HUES64 (cell line): ENCODE data around the gene PINLYP.
A peak's percentile ranks its signal among the peaks of the same experiment; 100 is the strongest.

Experiments used
- H3K27ac ChIP-seq: 2 replicates; pipeline ENCODE4 v1.7.0; 2013; ENCODE audit warnings: low read depth, low read length, inconsistent platforms
- H3K27me3 ChIP-seq: 2 replicates; pipeline ENCODE4 v1.6.1; 2013; ENCODE audit warnings: mild to moderate bottlenecking, low read length; ENCODE audit not compliant: insufficient read depth
- H3K36me3 ChIP-seq: 2 replicates; pipeline ENCODE4 v1.6.1; 2013; ENCODE audit warnings: mild to moderate bottlenecking, low read length; ENCODE audit not compliant: insufficient read depth
- H3K4me1 ChIP-seq: 2 replicates; pipeline ENCODE4 v1.6.1; 2013; ENCODE audit warnings: mild to moderate bottlenecking, low read length, moderate library complexity; ENCODE audit not compliant: insufficient read depth
- H3K4me3 ChIP-seq: 2 replicates; pipeline ENCODE4 v1.5.1; 2013; ENCODE audit warnings: mild to moderate bottlenecking, low read length, moderate library complexity
- H3K9ac ChIP-seq: 2 replicates; pipeline ENCODE4 v1.6.1; 2013; ENCODE audit warnings: mild to moderate bottlenecking, low read depth, low read length
- H3K9me3 ChIP-seq: 2 replicates; pipeline ENCODE4 v1.6.1; 2013; ENCODE audit warnings: low read depth, low read length; ENCODE audit not compliant: insufficient read depth
- WGBS: fragments of 150-250, 120-280 bp; methylation state at CpG from one replicate; pipeline ENCODE4 v1.1.7; 2013; ENCODE audit warnings: missing lambda C conversion rate; 5-methylcytosine and 5-hydroxymethylcytosine counted together

PINLYP gene

DNA sequence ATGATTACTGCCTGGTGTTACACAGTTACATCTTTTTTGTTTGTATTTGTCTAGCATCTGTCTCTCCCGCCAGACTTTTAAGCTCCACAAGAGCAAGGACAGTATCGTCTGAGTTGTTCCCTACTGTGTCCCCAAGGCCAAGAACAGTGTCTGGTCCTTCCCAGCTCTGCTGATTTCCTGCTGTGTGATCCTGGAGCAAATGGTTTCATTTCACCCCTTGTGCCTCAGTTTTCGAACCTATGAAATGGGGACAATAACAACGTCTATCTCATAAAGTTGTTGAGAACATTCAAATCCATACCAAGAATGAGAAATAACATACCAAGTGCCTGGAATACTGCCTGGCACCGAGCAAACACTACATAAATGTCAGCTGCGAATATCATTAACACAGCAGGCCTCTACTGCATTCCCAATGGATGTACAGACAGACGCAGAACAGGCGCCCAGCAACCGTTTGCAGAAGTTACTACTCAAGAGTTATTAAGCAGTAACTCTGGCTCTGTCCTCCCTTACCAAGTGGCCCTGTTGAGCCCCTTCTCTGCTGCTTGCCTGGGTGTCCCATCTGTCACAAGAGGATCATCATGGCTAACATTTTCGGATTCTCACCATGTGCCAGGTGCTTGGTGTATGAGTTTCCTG is 11.7 kb upstream of the PINLYP start:
- 84% methylated on average over 10 of the region's 10 CpGs for WGBS
- Histone ChIP-seq H3K27me3 (no peaks in the 10 kb centered on the region), H3K4me1 (no peaks in the 10 kb centered on the region), H3K9ac (no peak overlapping the region), H3K9me3 (no peaks in the 10 kb centered on the region), H3K36me3 (peaks cover 20% of the 10 kb centered on the region; the same call in 1 of the 2 replicates), H3K4me3 (no peak overlapping the region), H3K27ac (no peak overlapping the region)

DNA sequence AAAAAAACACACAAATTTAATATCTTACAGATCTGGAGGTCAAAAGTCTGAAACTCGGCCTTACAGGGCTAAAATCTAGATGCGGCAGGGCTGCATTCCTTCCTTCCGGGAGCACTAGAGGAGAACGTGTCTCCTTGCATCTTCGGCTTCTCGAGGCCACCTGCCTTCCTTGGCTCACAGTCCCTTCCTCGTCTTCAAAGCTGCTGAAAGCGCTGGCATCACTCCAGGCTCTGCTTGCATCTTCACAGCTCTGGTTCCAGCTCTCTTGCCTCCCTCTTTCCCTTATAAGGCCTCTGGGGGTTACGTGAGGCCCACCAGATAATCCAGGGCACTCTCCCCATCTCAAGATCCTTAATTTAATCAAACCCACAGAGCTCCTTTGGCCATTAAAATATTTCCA is 10.8 kb upstream of the PINLYP start:
- Histone ChIP-seq H3K27me3 (no peaks in the 10 kb centered on the region), H3K9me3 (no peaks in the 10 kb centered on the region), H3K36me3 (peaks cover 16% of the 10 kb centered on the region; the same call in 1 of the 2 replicates), H3K9ac (no peak overlapping the region), H3K27ac (no peak overlapping the region), H3K4me3 (no peak overlapping the region), H3K4me1 (no peaks in the 10 kb centered on the region)
- 94% methylated on average over 9 of the region's 9 CpGs for WGBS

DNA sequence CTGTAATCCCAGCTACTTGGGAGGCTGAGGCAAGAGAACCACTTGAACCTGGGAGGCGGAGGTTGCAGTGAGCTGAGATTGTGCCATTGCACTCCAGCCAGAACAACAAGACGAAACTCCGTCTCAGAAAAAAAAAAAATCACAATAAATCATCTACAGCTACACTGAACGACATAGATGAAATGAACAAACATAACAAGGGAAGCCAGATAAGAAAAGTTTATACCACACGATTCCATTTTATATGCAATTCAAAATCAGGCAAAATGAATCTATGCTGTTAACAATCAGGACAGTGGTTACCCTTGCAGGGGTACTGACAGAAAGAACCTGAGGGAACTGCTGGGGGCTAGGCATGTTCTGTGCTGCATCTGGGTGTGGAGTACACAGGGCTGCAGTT is 5.9 kb upstream of the PINLYP start:
- Histone ChIP-seq H3K27ac (no peak overlapping the region), H3K36me3 (peaks cover 23% of the 10 kb centered on the region; the same call in 1 of the 2 replicates), H3K9ac (no peak overlapping the region), H3K4me1 (0 out of 2 replicates have a peak, but pooled peaks cover 3% of the 10 kb centered on the region), H3K27me3 (no peaks in the 10 kb centered on the region), H3K9me3 (no peaks in the 10 kb centered on the region), H3K4me3 (no peak overlapping the region)
- WGBS, result 97% methylated on average over 5 of the region's 5 CpGs

DNA sequence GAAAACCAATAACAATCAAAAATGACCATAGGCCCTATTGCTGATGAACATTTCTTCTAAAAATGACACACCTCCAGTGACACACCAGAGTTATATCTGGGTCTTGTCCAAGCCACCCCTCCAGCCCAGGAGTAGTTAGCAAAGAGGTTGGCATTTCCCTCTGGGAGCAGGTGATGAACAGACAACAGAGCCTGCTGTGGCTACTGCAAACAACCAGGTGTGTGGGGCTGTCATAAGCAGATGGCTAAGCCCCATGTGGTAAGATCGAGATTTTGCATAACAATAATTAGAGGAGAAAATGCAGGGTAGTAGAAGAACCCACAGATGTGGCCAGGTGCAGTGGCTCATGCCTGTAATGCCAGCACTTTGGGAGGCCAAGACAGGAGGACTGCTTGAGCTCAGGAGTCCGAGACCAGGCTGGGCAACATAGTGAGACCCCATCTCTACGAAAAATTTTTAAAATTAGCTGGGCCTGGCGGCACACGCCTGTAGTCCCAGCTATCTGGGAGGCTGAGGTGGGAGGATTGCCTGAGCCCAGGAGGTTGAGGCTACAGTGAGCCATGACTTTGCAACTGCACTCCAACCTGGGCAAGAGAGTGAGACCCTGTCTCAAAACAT is 5.3 kb upstream of the PINLYP start:
- no peak overlapping the region for H3K27ac ChIP-seq
- no peak overlapping the region for H3K9ac ChIP-seq
- H3K4me3 ChIP-seq, result no peak overlapping the region
- no peaks in the 10 kb centered on the region for H3K27me3 ChIP-seq
- 95% methylated on average over 5 of the region's 5 CpGs for WGBS
- H3K9me3 ChIP-seq, result no peaks in the 10 kb centered on the region
- 0 out of 2 replicates have a peak, but pooled peaks cover 4% of the 10 kb centered on the region for H3K4me1 ChIP-seq
- H3K36me3 ChIP-seq, result peaks cover 23% of the 10 kb centered on the region; the same call in 1 of the 2 replicates

DNA sequence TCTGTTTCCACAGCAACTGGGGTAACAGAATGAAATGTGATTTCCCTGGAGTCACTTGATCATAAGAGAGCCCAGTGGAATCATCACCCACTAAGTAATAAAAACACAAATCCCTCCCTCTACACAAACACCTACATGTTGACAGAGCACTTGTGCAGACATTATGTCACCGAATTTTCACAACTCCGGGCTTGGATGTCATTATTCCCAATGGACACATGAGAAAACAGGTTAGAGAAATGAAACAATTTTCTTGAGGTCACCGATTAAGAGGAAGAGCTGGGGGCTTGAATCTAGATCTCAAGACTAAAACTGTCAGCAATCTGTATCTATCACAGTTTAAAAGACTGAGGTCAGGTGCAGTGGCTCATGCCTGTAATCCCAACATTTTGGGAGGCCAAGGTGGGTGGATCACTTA is 3.4 kb upstream of the PINLYP start:
- no peak overlapping the region for H3K4me3 ChIP-seq
- no peak overlapping the region for H3K9ac ChIP-seq
- peaks cover 23% of the 10 kb centered on the region; the same call in 1 of the 2 replicates for H3K36me3 ChIP-seq
- no peaks in the 10 kb centered on the region for H3K9me3 ChIP-seq
- 96% methylated on average over 3 of the region's 3 CpGs for WGBS
- H3K27me3 ChIP-seq, result no peaks in the 10 kb centered on the region
- no peak overlapping the region for H3K27ac ChIP-seq
- peaks cover 10% of the 10 kb centered on the region; the same call in 1 of the 2 replicates for H3K4me1 ChIP-seq

DNA sequence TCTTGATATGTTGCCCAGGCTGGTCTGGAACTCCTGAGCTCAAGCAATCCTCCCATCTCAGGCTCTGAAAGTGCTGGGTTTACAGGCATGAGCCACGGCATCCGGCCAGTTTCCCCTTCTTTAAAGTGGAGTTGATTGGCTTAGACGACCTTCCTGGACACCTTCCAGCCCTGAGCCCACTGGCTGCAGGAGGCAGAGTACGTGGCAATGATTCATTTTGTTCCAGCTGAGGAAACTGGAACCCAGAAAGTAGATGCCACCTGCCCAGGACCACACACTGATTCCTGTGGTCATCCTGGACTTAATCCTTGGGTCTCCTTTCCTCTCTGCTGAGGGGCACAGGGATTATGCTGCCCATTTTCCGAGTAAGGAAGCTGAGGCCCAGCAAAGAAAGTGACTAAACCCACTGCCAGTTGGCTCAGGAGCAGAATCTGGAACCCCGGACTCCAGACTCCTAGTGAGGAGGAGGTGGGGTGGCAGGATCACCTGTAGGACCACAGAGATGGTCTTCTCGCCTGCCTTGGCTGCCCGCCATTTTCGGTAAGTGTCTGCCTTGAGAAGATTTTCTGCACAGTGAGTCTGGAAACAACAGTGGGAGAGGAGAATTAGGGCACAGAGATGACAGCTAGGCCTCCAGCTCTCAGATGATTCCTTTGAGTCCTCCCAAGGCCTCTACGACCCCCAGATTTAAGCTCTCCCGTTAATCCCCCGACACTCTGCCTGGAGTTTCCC is 1.0 kb upstream of the PINLYP start:
- Histone ChIP-seq H3K27ac (peak overlapping the region; percentile 72), H3K9me3 (no peaks in the 10 kb centered on the region), H3K36me3 (peaks cover 23% of the 10 kb centered on the region; the same call in 1 of the 2 replicates), H3K4me1 (peaks cover 10% of the 10 kb centered on the region; the same call in 1 of the 2 replicates), H3K27me3 (no peaks in the 10 kb centered on the region), H3K4me3 (peak overlapping the region; percentile 90), H3K9ac (peak overlapping the region; percentile 87)
- 64% methylated on average over 12 of the region's 12 CpGs for WGBS

DNA sequence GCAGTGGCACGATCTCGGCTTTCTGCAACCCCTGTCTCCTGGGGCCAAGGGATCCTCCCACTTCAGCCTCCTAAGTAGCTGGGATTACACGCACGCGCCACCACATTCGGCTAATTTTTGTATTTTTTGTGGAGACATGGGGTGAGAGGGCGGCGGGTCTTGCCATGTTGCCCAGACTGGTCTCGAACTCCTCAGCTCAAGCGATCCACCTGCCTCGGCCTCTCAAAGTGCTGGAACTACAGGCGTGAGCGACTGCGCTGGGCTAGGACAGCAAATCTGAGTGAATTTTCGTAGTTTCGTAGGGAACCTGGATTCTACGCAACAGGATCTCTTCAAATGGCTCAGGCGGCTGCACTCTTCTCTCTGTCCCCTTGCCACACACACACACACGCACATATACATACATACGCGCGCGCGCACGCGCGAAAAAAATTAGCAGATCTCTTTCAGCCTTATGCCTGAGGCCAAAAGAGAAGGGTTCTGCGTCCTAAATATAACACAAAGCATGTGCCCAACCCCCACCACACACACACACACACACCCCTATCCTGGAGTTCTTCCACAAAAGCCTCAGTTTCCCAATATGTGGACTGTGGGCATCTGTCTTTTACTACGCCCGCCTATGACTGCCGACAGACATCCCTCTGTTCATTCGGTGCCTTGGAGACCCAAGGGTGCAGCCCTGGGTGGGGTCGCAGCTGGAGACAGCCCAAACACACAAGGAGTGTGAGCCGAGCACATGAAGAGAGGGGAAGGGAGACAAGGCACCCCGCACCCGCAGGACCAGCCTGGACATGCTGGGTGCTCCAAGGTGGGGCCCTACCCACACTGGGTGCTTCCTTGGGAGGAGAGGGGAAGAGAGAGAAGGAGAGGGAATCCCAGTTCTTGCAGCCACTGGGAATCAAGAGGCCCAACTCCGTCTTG is 616 bp downstream of the PINLYP start:
- WGBS, result 84% methylated on average over 37 of the region's 37 CpGs
- peaks cover 23% of the 10 kb centered on the region; the same call in 1 of the 2 replicates for H3K36me3 ChIP-seq
- H3K4me1 ChIP-seq, result peaks cover 10% of the 10 kb centered on the region; the same call in 1 of the 2 replicates
- peak overlapping the region; percentile 90 for H3K4me3 ChIP-seq
- H3K27ac ChIP-seq, result peak overlapping the region; percentile 60; the same call in 1 of the 2 replicates
- no peaks in the 10 kb centered on the region for H3K9me3 ChIP-seq
- peak overlapping the region; percentile 62 for H3K9ac ChIP-seq
- H3K27me3 ChIP-seq, result no peaks in the 10 kb centered on the region

DNA sequence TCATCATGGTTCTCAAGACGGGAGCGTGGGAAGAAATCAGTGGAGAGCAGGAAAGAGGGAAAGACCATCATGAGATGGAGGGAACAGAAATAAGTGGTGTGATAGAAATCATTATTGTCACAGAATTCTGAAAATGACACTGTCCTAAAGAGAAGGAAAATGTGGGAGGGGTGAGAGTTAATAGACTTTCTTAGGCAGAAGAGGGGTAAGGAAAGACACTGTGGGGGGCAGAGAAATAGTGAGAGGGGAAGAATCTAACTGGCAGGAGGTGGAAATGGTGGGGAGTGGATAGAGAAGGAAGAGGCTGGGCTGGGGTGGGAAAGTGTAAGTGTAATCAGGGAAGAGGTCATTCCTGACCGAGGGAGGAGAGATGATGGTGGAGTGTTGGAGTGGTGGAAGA is 3.2 kb downstream of the PINLYP start:
- no peak overlapping the region for H3K9ac ChIP-seq
- peaks cover 1% of the 10 kb centered on the region; the same call in 1 of the 2 replicates for H3K36me3 ChIP-seq
- WGBS, result 93% methylated on average over 3 of the region's 3 CpGs
- no peaks in the 10 kb centered on the region for H3K9me3 ChIP-seq
- H3K4me1 ChIP-seq, result peaks cover 10% of the 10 kb centered on the region; the same call in 1 of the 2 replicates
- no peaks in the 10 kb centered on the region for H3K27me3 ChIP-seq
- H3K27ac ChIP-seq, result no peak overlapping the region
- no peak overlapping the region for H3K4me3 ChIP-seq

DNA sequence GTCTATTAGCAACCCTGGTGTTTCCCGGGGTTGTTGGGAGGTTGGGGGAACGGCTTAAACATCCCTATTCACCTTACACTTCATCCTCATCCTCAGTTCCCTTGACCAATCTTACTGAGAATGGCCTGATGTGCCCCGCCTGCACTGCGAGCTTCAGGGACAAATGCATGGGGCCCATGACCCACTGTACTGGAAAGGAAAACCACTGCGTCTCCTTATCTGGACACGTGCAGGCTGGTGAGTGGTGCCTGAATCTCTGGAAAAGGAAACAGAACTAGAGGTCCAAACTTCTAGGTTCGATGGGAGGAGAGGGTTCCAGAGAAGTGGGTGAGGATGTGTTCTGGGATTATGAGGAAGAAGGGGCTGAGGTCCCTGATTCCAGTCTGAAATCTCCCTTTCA is 5.9 kb downstream of the PINLYP start:
- Histone ChIP-seq H3K27me3 (no peaks in the 10 kb centered on the region), H3K4me1 (no peaks in the 10 kb centered on the region), H3K9me3 (no peaks in the 10 kb centered on the region), H3K9ac (no peak overlapping the region), H3K4me3 (peak overlapping the region; percentile 25; the same call in 1 of the 2 replicates), H3K36me3 (peaks cover 7% of the 10 kb centered on the region), H3K27ac (no peak overlapping the region)
- 76% methylated on average over 7 of the region's 7 CpGs for WGBS

DNA sequence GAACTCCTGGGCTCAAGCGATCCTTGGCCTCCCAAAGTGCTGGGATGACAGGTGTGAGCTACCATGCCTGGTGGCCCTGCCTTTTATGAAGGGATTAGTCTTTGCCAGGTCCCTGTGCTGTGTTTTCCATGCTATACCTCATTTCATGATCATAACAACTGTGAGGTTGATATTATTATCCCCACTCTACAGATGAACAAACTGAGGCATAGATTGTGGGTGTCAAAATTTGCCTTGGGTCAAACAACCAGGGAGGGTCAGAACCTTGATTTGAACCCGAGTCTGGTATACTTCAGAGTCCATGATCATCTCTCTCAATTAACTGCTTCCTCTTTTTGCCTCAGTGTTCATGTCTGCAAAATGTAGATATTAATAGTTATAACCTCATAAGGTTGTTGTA is 6.9 kb downstream of the PINLYP start:
- Histone ChIP-seq H3K4me1 (no peaks in the 10 kb centered on the region), H3K9ac (no peak overlapping the region), H3K9me3 (no peaks in the 10 kb centered on the region), H3K36me3 (peaks cover 11% of the 10 kb centered on the region), H3K27ac (no peak overlapping the region), H3K27me3 (no peaks in the 10 kb centered on the region), H3K4me3 (no peak overlapping the region)
- 100% methylated on average over 2 of the region's 2 CpGs for WGBS
